Mesenchymal stem cell (in vitro differentiated cells and primary cell): ENCODE measurements around the gene HINT1.

Source experiments
- DNase-seq: peaks from one replicate; pipeline ENCODE4 v3.0.0-alpha.2; 2013
- H2AFZ ChIP-seq: one replicate; pipeline ENCODE4 v1.6.1; 2013; ENCODE audit warnings: low read depth, mild to moderate bottlenecking, control low read depth, inconsistent platforms, low read length, moderate library complexity
- H2AK5ac ChIP-seq: 2 replicates; pipeline ENCODE4 v1.6.1; 2013; ENCODE audit warnings: low read length, moderate library complexity, mild to moderate bottlenecking, inconsistent platforms; ENCODE audit not compliant: severe bottlenecking
- H2BK120ac ChIP-seq: one replicate; pipeline ENCODE4 v1.6.1; 2013; ENCODE audit warnings: low read depth, mild to moderate bottlenecking, inconsistent platforms, low read length, moderate library complexity
- H2BK12ac ChIP-seq, 2 experiments: one replicate each; pipeline ENCODE4 v1.6.1; 2013; ENCODE audit warnings: inconsistent platforms in 2 of 2, low read length in 2 of 2, mild to moderate bottlenecking in 2 of 2, moderate library complexity in 2 of 2, control low read depth in 1 of 2
- H2BK15ac ChIP-seq: one replicate; pipeline ENCODE4 v1.6.1; 2013; ENCODE audit warnings: mild to moderate bottlenecking, low read depth, inconsistent platforms; ENCODE audit not compliant: poor library complexity, severe bottlenecking
- H2BK5ac ChIP-seq: 2 replicates; pipeline ENCODE4 v1.6.1; 2013; ENCODE audit warnings: low read depth, mild to moderate bottlenecking, low read length, control low read depth, inconsistent platforms; ENCODE audit not compliant: poor library complexity, severe bottlenecking
- H3K14ac ChIP-seq, 2 experiments: one replicate each; pipeline ENCODE4 v1.6.1; 2013; ENCODE audit warnings: inconsistent platforms in 2 of 2, low read length in 2 of 2, control low read depth in 1 of 2, mild to moderate bottlenecking in 1 of 2, moderate library complexity in 1 of 2
- H3K18ac ChIP-seq, 2 experiments: one replicate each; pipeline ENCODE4 v1.6.1; 2013; ENCODE audit warnings: inconsistent platforms in 2 of 2, low read length in 2 of 2, control low read depth in 1 of 2, low read depth in 1 of 2, mild to moderate bottlenecking in 1 of 2
- H3K23ac ChIP-seq, 2 experiments: one replicate each; pipeline ENCODE4 v1.6.1; 2013; ENCODE audit warnings: inconsistent platforms in 2 of 2, low read length in 2 of 2, mild to moderate bottlenecking in 2 of 2, moderate library complexity in 2 of 2, control low read depth in 1 of 2
- H3K27ac ChIP-seq: 2 replicates; pipeline ENCODE4 v1.5.1; 2013; ENCODE audit warnings: mild to moderate bottlenecking, moderate library complexity, low read length, control low read depth, inconsistent platforms; ENCODE audit not compliant: poor library complexity, severe bottlenecking
- H3K27me3 ChIP-seq, 2 experiments: 2 replicates each; pipeline versions ENCODE4 v1.6.1 to v1.7.0; 2013; ENCODE audit warnings: low read length in 2 of 2, mild to moderate bottlenecking in 2 of 2, moderate library complexity in 2 of 2, control low read depth in 1 of 2, inconsistent platforms in 1 of 2; ENCODE audit not compliant: control insufficient read depth in 1 of 2, insufficient read depth in 1 of 2
- H3K36me3 ChIP-seq, 2 experiments: 2 replicates each; pipeline versions ENCODE4 v1.6.1 to v1.7.0; 2013; ENCODE audit warnings: low read length in 2 of 2, control low read depth in 1 of 2, inconsistent platforms in 1 of 2, low read depth in 1 of 2, mild to moderate bottlenecking in 1 of 2; ENCODE audit not compliant: insufficient read depth in 2 of 2, control insufficient read depth in 1 of 2
- H3K4ac ChIP-seq, 2 experiments: one replicate each; pipeline ENCODE4 v1.6.1; 2013; ENCODE audit warnings: inconsistent platforms in 2 of 2, low read length in 2 of 2, mild to moderate bottlenecking in 2 of 2, moderate library complexity in 2 of 2, control low read depth in 1 of 2, low read depth in 1 of 2
- H3K4me1 ChIP-seq: 2 replicates; pipeline ENCODE4 v1.6.1; 2013; ENCODE audit warnings: low read depth, low read length, control low read depth; ENCODE audit not compliant: control insufficient read depth, insufficient read depth
- H3K4me2 ChIP-seq: 2 replicates; pipeline ENCODE4 v1.6.1; 2013; ENCODE audit warnings: low read length, mild to moderate bottlenecking, inconsistent platforms; ENCODE audit not compliant: poor library complexity, severe bottlenecking
- H3K4me3 ChIP-seq, 2 experiments: 2 replicates each; pipeline versions ENCODE4 v1.5.1 to v1.7.0; 2013; ENCODE audit warnings: low read length in 2 of 2, mild to moderate bottlenecking in 2 of 2, control low read depth in 1 of 2, low read depth in 1 of 2; ENCODE audit not compliant: insufficient read depth in 1 of 2
- H3K79me1 ChIP-seq: replicated peaks from 2 replicates; pipeline ENCODE4 v1.6.1; 2013; ENCODE audit warnings: mild to moderate bottlenecking, control low read depth, low read length, inconsistent platforms; ENCODE audit not compliant: poor library complexity, severe bottlenecking
- H3K9ac ChIP-seq: 2 replicates; pipeline ENCODE4 v1.7.0; 2013; ENCODE audit warnings: mild to moderate bottlenecking, low read length, moderate library complexity
- H3K9me3 ChIP-seq: 2 replicates; pipeline ENCODE4 v1.7.0; 2013; ENCODE audit warnings: mild to moderate bottlenecking, low read length; ENCODE audit not compliant: control insufficient read depth
- H4K8ac ChIP-seq: one replicate; pipeline ENCODE4 v1.6.1; 2013; ENCODE audit warnings: inconsistent platforms, mild to moderate bottlenecking, low read length, moderate library complexity
- H4K91ac ChIP-seq: one replicate; pipeline ENCODE4 v1.6.1; 2013; ENCODE audit warnings: mild to moderate bottlenecking, low read length, inconsistent platforms
- WGBS: methylation state at CpG from one replicate; pipeline ENCODE4 v1.1.7; 2013; ENCODE audit warnings: mixed read lengths; 5-methylcytosine and 5-hydroxymethylcytosine counted together

The HINT1 gene

DNA sequence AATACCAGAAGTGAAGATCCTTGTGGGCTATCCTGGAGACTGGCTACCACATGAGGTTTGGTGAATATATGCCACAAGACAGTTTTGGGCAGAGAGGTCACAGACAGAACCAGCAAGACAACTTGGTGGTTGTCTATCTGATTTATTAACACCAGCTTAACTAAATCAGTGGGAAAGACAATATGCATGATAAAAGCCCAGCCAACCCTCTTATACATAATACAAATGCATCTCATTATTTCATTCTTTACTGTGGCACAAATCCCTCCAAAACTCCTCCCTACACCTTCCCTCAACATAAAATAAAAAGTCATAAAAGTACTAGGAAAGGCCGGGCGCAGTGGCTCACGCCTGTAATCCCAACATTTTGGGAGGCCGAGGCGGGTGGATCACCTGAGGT, 8.1 kb downstream of the HINT1 start:
- H3K9me3 ChIP-seq, result no peaks in the 10 kb centered on the region
- H3K27ac ChIP-seq, result no peak overlapping the region
- no peak overlapping the region for H2BK120ac ChIP-seq
- H3K14ac ChIP-seq, result no peak overlapping the region
- H3K4me1 ChIP-seq, result no peaks in the 10 kb centered on the region
- WGBS, result 100% methylated on average over 5 of the region's 5 CpGs
- H3K4me3 ChIP-seq, result no peak overlapping the region
- no peak overlapping the region for H2AK5ac ChIP-seq
- no peaks in the 10 kb centered on the region for H3K27me3 ChIP-seq
- no peak overlapping the region for H3K4ac ChIP-seq
- DNase-seq, result no peak
- H3K36me3 ChIP-seq, result peaks cover 15 to 42% of the 10 kb centered on the region in 2 experiments
- no peak overlapping the region for H3K4me2 ChIP-seq
- no peak overlapping the region for H4K91ac ChIP-seq
- H4K8ac ChIP-seq, result no peak overlapping the region
- no peak overlapping the region for H2BK12ac ChIP-seq
- H3K18ac ChIP-seq, result no peak overlapping the region
- H3K79me1 ChIP-seq, result peaks cover 7% of the 10 kb centered on the region
- H3K9ac ChIP-seq, result no peak overlapping the region
- no peak overlapping the region for H2BK5ac ChIP-seq
- H2AFZ ChIP-seq, result no peak overlapping the region
- no peak overlapping the region for H3K23ac ChIP-seq
- H2BK15ac ChIP-seq, result no peak overlapping the region

DNA sequence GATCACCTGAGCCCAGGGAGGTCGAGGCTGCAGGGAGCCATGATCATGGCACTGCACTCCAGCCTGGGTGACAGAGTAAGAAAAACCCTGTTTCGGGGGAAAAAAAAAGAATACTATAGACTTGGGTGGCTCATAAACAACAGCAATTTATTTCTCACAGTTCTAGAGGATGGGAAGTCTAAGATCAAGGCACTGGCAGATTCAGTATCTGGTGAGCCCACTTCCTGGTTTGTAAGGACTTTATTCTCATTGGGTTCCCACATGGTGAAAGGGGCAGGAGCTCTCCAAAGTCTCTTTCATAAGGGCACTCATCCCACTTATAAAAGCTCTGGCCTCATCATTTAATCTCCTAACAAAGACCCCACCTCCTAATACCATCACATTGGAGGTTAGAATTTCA, 8.7 kb downstream of the HINT1 start:
- Histone ChIP-seq H3K18ac (no peak overlapping the region), H4K8ac (no peak overlapping the region), H3K36me3 (peaks cover 10 to 36% of the 10 kb centered on the region in 2 experiments), H3K27ac (no peak overlapping the region), H3K14ac (no peak overlapping the region), H3K27me3 (no peaks in the 10 kb centered on the region), H3K4me2 (no peak overlapping the region), H2BK12ac (no peak overlapping the region), H2AK5ac (no peak overlapping the region), H3K4me1 (no peaks in the 10 kb centered on the region), H2BK120ac (no peak overlapping the region), H2AFZ (no peak overlapping the region), H2BK15ac (no peak overlapping the region), H3K79me1 (peaks cover 5% of the 10 kb centered on the region), H3K4me3 (no peak overlapping the region), H3K9ac (no peak overlapping the region), H3K23ac (no peak overlapping the region), H3K9me3 (no peaks in the 10 kb centered on the region), H2BK5ac (no peak overlapping the region), H4K91ac (no peak overlapping the region), H3K4ac (no peak overlapping the region)
- DNase-seq, result no peak
- WGBS, result 96% methylated on average over 2 of the region's 2 CpGs

GRCh38 chr5:131151216-131151615, 13.8 kb downstream of the HINT1 start:
- no peak overlapping the region for H3K4me3 ChIP-seq
- no peak for DNase-seq
- no peak overlapping the region for H3K23ac ChIP-seq
- no peaks in the 10 kb centered on the region for H3K4me1 ChIP-seq
- WGBS, result 94% methylated on average over 3 of the region's 4 CpGs
- H3K4ac ChIP-seq, result no peak overlapping the region
- H3K79me1 ChIP-seq, result peaks cover 2% of the 10 kb centered on the region
- no peak overlapping the region for H4K8ac ChIP-seq
- H3K18ac ChIP-seq, result no peak overlapping the region
- no peak overlapping the region for H4K91ac ChIP-seq
- no peak overlapping the region for H2BK5ac ChIP-seq
- no peak overlapping the region for H2BK15ac ChIP-seq
- H3K27ac ChIP-seq, result no peak overlapping the region
- H3K27me3 ChIP-seq, result no peaks in the 10 kb centered on the region
- H3K14ac ChIP-seq, result no peak overlapping the region
- H3K36me3 ChIP-seq, result no peaks in the 10 kb centered on the region
- no peaks in the 10 kb centered on the region for H3K9me3 ChIP-seq
- H3K4me2 ChIP-seq, result no peak overlapping the region
- no peak overlapping the region for H3K9ac ChIP-seq
- no peak overlapping the region for H2BK12ac ChIP-seq
- no peak overlapping the region for H2AFZ ChIP-seq
- no peak overlapping the region for H2BK120ac ChIP-seq
- H2AK5ac ChIP-seq, result no peak overlapping the region

DNA sequence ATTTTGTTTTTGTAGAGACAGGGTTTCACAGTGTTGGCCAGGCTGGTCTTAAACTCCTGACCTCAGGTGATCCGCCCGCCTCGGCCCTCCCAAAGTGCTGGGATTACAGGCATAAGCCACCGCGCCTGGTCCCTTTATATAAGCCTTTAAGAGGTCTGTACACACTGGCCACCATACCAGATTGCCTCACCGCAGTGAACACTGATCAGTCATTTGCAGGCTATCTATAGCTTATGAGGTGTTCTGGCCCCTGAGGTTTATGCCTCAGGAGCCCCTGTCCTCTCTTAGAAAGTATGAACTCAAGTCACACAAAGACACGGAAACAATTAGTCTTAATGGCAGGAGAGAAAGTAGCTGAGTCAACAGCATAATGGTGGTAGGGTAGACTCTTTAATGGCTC, 14.6 kb downstream of the HINT1 start:
- Histone ChIP-seq H3K4me1 (no peaks in the 10 kb centered on the region), H3K9ac (no peak overlapping the region), H3K27me3 (no peaks in the 10 kb centered on the region), H3K14ac (no peak overlapping the region), H3K4me3 (no peak overlapping the region), H3K9me3 (no peaks in the 10 kb centered on the region), H2BK120ac (no peak overlapping the region), H2BK5ac (no peak overlapping the region), H2BK12ac (no peak overlapping the region), H3K4ac (no peak overlapping the region), H4K91ac (no peak overlapping the region), H3K79me1 (no peaks in the 10 kb centered on the region), H3K4me2 (no peak overlapping the region), H2AK5ac (no peak overlapping the region), H3K27ac (no peak overlapping the region), H2BK15ac (no peak overlapping the region), H4K8ac (no peak overlapping the region), H3K23ac (no peak overlapping the region), H3K36me3 (no peaks in the 10 kb centered on the region), H2AFZ (no peak overlapping the region), H3K18ac (no peak overlapping the region)
- WGBS, result 94% methylated on average over 6 of the region's 7 CpGs
- DNase-seq, result no peak
